Activated T-cell treated with anti-CD3 and anti-CD28 coated beads, Interleukin-2, amount 50 U/mL, for 72 hours (primary cell): Measurements from ENCODE around the gene TAS1R3. TPM values are rescaled to one million over a fixed set of nuclear protein-coding genes. Genes with fewer than 3 reads are reported as not detected.
"Not testable (repeated sequence)": the region's sequence is repeated elsewhere in the genome, so short reads cannot be mapped to it uniquely, and the experiment has no call there.

Experiments
- ATAC-seq, 2 donors: fragments of 150-1000 bp; cut with Tn5 transposase; replicated peaks in 1 of 2; 2 replicates each; pipeline ENCODE4 v1.10.0; 2021; ENCODE audit warnings: moderate library complexity in 2 of 2, mild to moderate bottlenecking in 1 of 2
- DNase-seq, 2 donors: peaks; one replicate each; pipeline ENCODE4 v3.0.0; 2021 to 2022; ENCODE audit warnings: mixed read lengths in 1 of 2
- H3K27ac Mint-ChIP-seq: one replicate; pipeline ENCODE4 v1.8.0; 2022; ENCODE audit warnings: mild to moderate bottlenecking, moderate library complexity, mixed read lengths
- H3K27me3 Mint-ChIP-seq: one replicate; pipeline ENCODE4 v1.8.0; 2022; ENCODE audit warnings: low read depth, mixed read lengths
- H3K36me3 Mint-ChIP-seq, 2 donors: one replicate each; pipeline ENCODE4 v1.8.0; 2022; ENCODE audit warnings: mixed read lengths in 2 of 2, mild to moderate bottlenecking in 1 of 2; ENCODE audit not compliant: insufficient read depth in 2 of 2
- H3K4me1 Mint-ChIP-seq: one replicate; pipeline ENCODE4 v1.8.0; 2022; ENCODE audit warnings: low read depth, mixed read lengths
- H3K4me3 Mint-ChIP-seq, 2 donors: one replicate each; pipeline ENCODE4 v1.8.0; 2022; ENCODE audit warnings: mild to moderate bottlenecking in 2 of 2, mixed read lengths in 2 of 2, moderate library complexity in 2 of 2
- H3K9me3 Mint-ChIP-seq, 2 donors: one replicate each; pipeline ENCODE4 v1.8.0; 2022; ENCODE audit warnings: mixed read lengths in 2 of 2
- total RNA-seq, 2 donors: library from RNA; stranded (reverse); gene quantifications; one replicate each; pipeline ENCODE4 v1.2.3, GENCODE V29; 2022

Gene TAS1R3
- total RNA-seq, 2 donors from 2014 or later = 0.91 to 0.95 TPM

DNA sequence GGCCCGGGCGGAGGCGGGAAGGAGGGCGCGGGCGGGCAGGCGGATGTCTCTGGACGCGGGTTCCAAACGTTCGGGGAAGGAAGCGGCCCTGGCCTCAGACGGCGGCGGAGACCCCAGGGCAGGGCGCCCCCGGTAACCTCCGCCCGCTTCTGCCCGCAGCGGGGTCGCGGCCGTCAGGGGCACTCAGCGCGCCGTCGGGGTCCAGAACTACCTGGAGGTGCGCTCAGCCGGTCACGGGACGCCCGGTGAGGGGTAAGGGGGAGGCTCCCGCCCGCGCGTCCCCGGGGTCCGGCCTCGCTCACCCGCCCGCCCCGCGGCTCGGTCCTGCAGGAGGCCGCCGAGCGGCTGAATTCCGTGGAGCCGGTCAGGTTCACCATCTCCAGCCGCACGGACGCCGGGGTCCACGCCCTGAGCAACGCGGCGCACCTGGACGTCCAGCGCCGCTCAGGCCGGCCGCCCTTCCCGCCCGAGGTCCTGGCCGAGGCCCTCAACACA is 22.3 kb upstream of the TAS1R3 start:
- H3K27ac Mint-ChIP-seq = no peak overlapping the region
- no peaks in the 10 kb centered on the region for H3K9me3 Mint-ChIP-seq
- no peaks in the 10 kb centered on the region for H3K27me3 Mint-ChIP-seq
- peaks cover 16% of the 10 kb centered on the region for H3K4me1 Mint-ChIP-seq
- no peak for ATAC-seq
- peaks cover 0 to 1% of the 10 kb centered on the region in 2 donors for H3K36me3 Mint-ChIP-seq
- H3K4me3 Mint-ChIP-seq = peak overlapping the region; percentile 78 to 87
- DNase-seq = no peak

DNA sequence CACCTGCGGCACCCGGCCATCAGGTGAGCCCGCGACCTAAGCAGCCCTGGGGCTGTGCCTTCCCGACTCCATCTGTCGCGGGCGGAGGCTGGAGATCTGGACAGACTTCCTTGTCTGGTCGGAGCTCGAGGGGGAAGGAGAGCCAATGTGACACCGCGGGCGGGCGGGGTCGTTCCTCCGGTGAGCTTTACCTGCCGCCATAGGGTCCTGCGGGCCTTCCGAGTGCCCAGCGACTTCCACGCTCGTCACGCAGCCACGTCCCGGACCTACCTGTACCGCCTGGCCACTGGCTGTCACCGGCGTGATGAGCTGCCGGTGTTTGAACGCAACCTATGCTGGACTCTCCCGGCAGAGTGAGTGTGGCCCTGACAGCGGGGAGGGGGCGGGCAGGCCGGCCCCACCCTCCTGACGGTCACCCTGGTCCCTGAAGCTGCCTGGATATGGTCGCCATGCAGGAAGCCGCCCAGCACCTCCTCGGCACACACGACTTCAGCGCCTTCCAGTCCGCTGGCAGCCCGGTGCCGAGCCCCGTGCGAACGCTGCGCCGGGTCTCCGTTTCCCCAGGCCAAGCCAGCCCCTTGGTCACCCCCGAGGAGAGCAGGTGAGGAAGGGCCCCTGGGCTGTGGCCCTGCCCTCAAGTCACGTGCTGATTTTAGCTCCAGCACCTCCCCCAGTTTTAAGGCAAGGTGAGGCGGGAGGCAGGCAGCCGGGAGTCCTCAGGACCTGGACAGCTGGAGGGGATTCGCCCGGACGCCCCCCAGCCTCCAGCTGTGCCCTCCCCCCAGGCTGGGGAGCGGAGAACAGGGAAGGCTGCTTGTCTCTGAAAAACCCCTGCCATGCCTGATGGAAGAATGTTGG is 21.6 kb upstream of the TAS1R3 start:
- peak in 1 of 2 donors; percentile 28 for DNase-seq
- H3K36me3 Mint-ChIP-seq = peaks cover 0 to 1% of the 10 kb centered on the region in 2 donors
- no peaks in the 10 kb centered on the region for H3K27me3 Mint-ChIP-seq
- ATAC-seq = no peak
- peaks cover 16% of the 10 kb centered on the region for H3K4me1 Mint-ChIP-seq
- no peak overlapping the region for H3K27ac Mint-ChIP-seq
- H3K9me3 Mint-ChIP-seq = no peaks in the 10 kb centered on the region
- H3K4me3 Mint-ChIP-seq = peak overlapping the region; percentile 78

GRCh38 chr1:1310109-1310385 is 21.0 kb upstream of the TAS1R3 start:
- no peak overlapping the region for H3K27ac Mint-ChIP-seq
- no peaks in the 10 kb centered on the region for H3K27me3 Mint-ChIP-seq
- ATAC-seq = no peak
- H3K4me3 Mint-ChIP-seq = peak overlapping the region; percentile 78
- no peaks in the 10 kb centered on the region for H3K9me3 Mint-ChIP-seq
- H3K36me3 Mint-ChIP-seq = peaks cover 0 to 1% of the 10 kb centered on the region in 2 donors
- peaks cover 16% of the 10 kb centered on the region for H3K4me1 Mint-ChIP-seq
- no peak for DNase-seq

DNA sequence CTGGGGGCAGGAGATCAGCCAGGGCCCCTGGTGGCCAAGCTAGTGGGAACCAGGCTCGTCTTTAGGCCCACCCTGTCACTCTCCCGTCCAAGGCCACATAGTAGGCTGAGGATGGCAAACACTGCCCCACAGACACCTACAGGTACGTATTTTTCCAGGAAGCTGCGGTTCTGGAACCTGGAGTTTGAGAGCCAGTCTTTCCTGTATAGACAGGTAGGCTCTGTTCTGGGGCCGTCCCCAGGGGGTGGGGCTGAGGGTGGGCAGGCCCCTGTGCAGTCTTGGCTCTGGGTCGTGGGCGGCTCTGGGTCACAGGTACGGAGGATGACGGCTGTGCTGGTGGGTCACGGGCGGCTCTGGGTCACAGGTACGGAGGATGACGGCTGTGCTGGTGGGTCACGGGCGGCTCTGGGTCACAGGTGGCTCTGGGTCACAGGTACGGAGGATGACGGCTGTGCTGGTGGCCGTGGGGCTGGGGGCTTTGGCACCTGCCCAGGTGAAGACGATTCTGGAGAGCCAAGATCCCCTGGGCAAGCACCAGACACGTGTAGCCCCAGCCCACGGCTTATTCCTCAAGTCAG is 20.5 kb upstream of the TAS1R3 start:
- no peaks in the 10 kb centered on the region for H3K9me3 Mint-ChIP-seq
- peaks cover 15% of the 10 kb centered on the region for H3K4me1 Mint-ChIP-seq
- H3K27ac Mint-ChIP-seq = no peak overlapping the region
- ATAC-seq (no peak), DNase-seq (no peak)
- H3K4me3 Mint-ChIP-seq = peak overlapping the region; percentile 32 to 78
- no peaks in the 10 kb centered on the region for H3K27me3 Mint-ChIP-seq
- H3K36me3 Mint-ChIP-seq = peaks cover 0 to 1% of the 10 kb centered on the region in 2 donors

- Mint-ChIP-seq H3K27ac (no peak overlapping the region), H3K9me3 (no peaks in the 10 kb centered on the region), H3K36me3 (peaks cover 0 to 1% of the 10 kb centered on the region in 2 donors), H3K27me3 (no peaks in the 10 kb centered on the region), H3K4me3 (no peak overlapping the region), H3K4me1 (peaks cover 7% of the 10 kb centered on the region)
- no peak for DNase-seq
- no peak for ATAC-seq
Observed at GRCh38 chr1:1311107-1312104, 19.7 kb upstream of the TAS1R3 start.

GRCh38 chr1:1312450-1313314 is 18.4 kb upstream of the TAS1R3 start:
- Mint-ChIP-seq H3K4me1 (no peaks in the 10 kb centered on the region), H3K27me3 (no peaks in the 10 kb centered on the region), H3K4me3 (no peak overlapping the region), H3K36me3 (peaks cover 0 to 1% of the 10 kb centered on the region in 2 donors), H3K27ac (no peak overlapping the region), H3K9me3 (no peaks in the 10 kb centered on the region)
- ATAC-seq (no peak), DNase-seq (no peak)

DNA sequence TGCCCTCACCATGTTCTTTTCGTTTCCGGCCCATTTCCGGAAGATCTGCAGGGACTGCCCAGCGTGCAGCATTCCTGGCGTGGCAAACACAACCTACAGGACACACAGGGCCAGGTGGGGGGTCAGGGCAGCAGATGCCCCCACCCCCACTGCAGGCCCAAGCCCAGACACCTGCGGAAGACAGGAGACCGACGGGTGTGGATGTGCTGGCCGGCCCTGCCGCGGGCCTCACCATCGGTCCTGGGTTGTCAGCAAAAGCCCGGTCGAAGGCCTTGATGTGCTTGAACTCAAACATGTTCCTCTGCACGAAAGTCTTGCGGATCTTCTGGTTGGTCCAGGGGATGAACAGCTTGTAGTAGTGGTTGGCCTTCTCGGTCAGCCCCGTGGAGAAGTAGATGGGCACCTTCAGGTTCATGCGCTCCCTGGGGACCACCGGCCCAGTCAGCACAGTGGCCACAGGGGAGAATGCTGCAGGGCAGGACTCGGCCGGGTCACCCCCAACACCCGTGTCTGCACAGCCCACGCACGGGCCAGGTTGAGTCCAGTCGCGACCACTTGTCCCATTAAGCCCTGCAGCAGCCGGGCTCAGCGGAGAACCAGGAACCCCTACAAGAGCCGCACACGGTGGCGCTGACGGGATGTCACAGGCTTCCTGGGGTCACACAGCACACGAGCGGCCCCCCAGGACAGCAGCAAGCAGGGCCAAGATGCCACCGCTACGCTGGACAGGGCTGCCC is 17.4 kb upstream of the TAS1R3 start:
- no peaks in the 10 kb centered on the region for H3K9me3 Mint-ChIP-seq
- H3K27ac Mint-ChIP-seq = no peak overlapping the region
- no peak for ATAC-seq

DNA sequence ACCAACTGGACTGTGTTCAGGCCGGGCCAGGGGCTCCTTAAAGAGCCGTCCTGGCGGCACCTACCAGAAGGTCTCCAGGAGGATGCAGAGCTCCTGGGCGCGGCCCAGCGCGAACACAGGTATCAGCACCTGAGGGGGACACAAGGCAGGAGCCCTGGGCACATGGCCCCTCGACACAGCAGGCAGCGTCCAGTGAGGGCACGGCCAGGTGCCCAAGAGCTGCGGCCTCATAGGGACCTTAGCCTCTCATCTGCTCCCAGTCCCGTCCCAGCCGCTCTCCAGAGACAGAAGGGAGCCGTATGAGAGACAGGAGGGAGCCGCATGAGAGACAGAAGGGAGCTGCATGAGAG is 16.9 kb upstream of the TAS1R3 start:
- DNase-seq = no peak
- no peaks in the 10 kb centered on the region for H3K9me3 Mint-ChIP-seq
- H3K36me3 Mint-ChIP-seq = peaks cover 0 to 4% of the 10 kb centered on the region in 2 donors
- H3K4me1 Mint-ChIP-seq = no peaks in the 10 kb centered on the region
- H3K27ac Mint-ChIP-seq = no peak overlapping the region
- no peak for ATAC-seq
- H3K4me3 Mint-ChIP-seq = no peak overlapping the region
- H3K27me3 Mint-ChIP-seq = no peaks in the 10 kb centered on the region

More for the DNA sequence above, 17.4 kb upstream of the TAS1R3 start:
- Mint-ChIP-seq H3K27me3 (no peaks in the 10 kb centered on the region), H3K4me3 (no peak overlapping the region), H3K36me3 (peaks cover 0 to 1% of the 10 kb centered on the region in 2 donors), H3K4me1 (no peaks in the 10 kb centered on the region)
- no peak for DNase-seq

- H3K4me3 Mint-ChIP-seq = no peak overlapping the region
- H3K27ac Mint-ChIP-seq = no peak overlapping the region
- H3K9me3 Mint-ChIP-seq = no peaks in the 10 kb centered on the region
- no peaks in the 10 kb centered on the region for H3K4me1 Mint-ChIP-seq
- ATAC-seq = no peak
- no peak for DNase-seq
- no peaks in the 10 kb centered on the region for H3K27me3 Mint-ChIP-seq
- H3K36me3 Mint-ChIP-seq = peaks cover 0 to 7% of the 10 kb centered on the region in 2 donors
Observed at GRCh38 chr1:1314678-1315335, 16.3 kb upstream of the TAS1R3 start.

DNA sequence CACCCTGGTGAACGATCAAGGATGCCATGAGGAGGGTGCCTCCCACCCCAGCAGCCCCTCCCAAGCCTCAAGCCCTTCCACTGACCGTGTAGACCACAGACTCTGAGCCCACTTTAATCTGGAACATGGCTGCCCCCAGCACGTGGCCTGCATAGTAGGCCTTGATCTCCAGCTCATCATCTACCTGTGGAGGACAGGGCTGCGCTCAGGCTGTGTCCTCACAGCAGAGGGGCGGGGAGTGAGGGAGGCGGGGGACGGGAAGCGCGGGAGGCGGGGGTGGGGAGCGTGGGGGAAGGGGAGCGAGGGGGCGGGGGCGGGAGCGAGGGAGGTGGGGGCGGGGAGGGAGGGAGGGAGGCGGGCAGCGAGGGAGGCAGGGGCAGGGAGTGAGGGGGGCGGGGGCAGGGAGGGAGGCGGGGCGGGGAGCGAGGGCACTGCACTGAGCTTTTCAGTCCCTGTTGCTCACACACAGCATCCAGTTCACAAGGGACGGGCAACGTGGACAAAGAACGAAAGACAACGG is 15.6 kb upstream of the TAS1R3 start:
- Mint-ChIP-seq H3K27ac (no peak overlapping the region), H3K27me3 (no peaks in the 10 kb centered on the region), H3K4me3 (no peak overlapping the region), H3K36me3 (peaks cover 0 to 7% of the 10 kb centered on the region in 2 donors), H3K4me1 (no peaks in the 10 kb centered on the region), H3K9me3 (no peaks in the 10 kb centered on the region)
- no peak for ATAC-seq
- no peak for DNase-seq

- H3K4me1 Mint-ChIP-seq, H3K36me3 Mint-ChIP-seq, H3K4me3 Mint-ChIP-seq, H3K27me3 Mint-ChIP-seq, H3K27ac Mint-ChIP-seq, DNase-seq, ATAC-seq, H3K9me3 Mint-ChIP-seq: not testable (repeated sequence)
Observed at GRCh38 chr1:1316199-1316598, 14.9 kb upstream of the TAS1R3 start.
